ENCODE data around the gene GNA12.

DNA sequence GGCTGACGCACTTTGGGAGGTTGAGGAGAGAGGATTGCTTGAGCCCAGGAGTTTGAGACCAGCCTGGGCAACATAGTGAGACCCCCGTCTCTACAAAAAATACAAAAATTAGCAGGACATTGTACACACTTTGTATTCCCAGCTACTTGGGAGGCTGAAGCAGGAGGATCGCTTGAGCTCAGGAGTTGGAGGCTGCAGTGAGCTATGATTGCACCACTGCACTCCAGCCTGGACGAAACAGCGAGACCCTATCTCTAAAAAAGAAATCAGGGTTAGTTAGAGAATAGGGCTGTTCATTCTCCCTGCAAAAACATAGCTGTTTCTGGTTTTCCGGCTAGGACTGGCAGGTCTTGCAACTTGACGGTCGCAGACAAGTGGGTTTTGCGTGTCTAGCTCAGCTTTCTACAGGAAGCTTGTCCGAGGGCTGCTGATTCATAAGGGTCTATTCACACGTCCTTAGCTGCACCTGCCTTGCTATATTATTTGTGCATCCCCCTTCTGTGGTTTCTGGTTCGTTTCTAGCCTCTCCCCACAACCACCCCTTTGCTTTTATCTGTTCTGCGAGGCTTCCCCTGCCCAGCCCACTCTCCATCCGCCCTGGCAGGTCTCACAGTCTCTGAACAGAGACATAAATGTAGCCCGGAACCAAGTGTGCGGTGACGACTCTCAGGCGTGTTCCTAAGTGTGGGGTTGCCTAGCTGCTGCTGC, 145.4 kb downstream of the GNA12 start:
- TF ChIP-seq, protein P1, sequence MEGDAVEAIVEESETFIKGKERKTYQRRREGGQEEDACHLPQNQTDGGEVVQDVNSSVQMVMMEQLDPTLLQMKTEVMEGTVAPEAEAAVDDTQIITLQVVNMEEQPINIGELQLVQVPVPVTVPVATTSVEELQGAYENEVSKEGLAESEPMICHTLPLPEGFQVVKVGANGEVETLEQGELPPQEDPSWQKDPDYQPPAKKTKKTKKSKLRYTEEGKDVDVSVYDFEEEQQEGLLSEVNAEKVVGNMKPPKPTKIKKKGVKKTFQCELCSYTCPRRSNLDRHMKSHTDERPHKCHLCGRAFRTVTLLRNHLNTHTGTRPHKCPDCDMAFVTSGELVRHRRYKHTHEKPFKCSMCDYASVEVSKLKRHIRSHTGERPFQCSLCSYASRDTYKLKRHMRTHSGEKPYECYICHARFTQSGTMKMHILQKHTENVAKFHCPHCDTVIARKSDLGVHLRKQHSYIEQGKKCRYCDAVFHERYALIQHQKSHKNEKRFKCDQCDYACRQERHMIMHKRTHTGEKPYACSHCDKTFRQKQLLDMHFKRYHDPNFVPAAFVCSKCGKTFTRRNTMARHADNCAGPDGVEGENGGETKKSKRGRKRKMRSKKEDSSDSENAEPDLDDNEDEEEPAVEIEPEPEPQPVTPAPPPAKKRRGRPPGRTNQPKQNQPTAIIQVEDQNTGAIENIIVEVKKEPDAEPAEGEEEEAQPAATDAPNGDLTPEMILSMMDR (IDR thresholded peaks at IDR 0.05): no peak
- no peak for TF ChIP-seq POLR2A (IDR thresholded peaks at IDR 0.05)

Measured in adrenal gland (tissue), 5 donors.